Gastroesophageal sphincter (tissue), 4 donors: ENCODE results near the gene HAPSTR1. TPM values are rescaled to one million over a fixed set of nuclear protein-coding genes. Genes with fewer than 3 reads are reported as not detected.

ENCODE experiments used
- ATAC-seq: fragments of 150-250 bp; one replicate; pipeline ENCODE4 v1.9.1; 2016; ENCODE audit warnings: mild to moderate bottlenecking, moderate library complexity
- H3K27ac ChIP-seq, 4 donors: fragments of 200-600 bp; sonication (generic) in 3 of 4; 1 replicate in 3 of 4; 2 replicates in 1 of 4; pipeline ENCODE4 v1.5.1; 2016 to 2019
- H3K27me3 ChIP-seq: fragments of 200-600 bp; sonication (generic); one replicate; pipeline ENCODE4 v1.5.1; 2019
- H3K36me3 ChIP-seq, 2 donors: fragments of 200-600 bp; sonication (generic); one replicate each; pipeline ENCODE4 v1.5.1; 2019; ENCODE audit warnings: control low read depth in 1 of 2
- H3K4me1 ChIP-seq, 3 donors: fragments of 200-600 bp; sonication (generic); 1 replicate in 2 of 3; 2 replicates in 1 of 3; pipeline ENCODE4 v1.5.1; 2016 to 2019; ENCODE audit warnings: control low read depth in 2 of 3
- H3K4me3 ChIP-seq, 2 donors: fragments of 200-600 bp; sonication (generic); one replicate each; pipeline ENCODE4 v1.5.1; 2019; ENCODE audit warnings: mild to moderate bottlenecking in 1 of 2, moderate library complexity in 1 of 2
- H3K9me3 ChIP-seq, 3 donors: fragments of 200-600 bp; sonication (generic); one replicate each; pipeline ENCODE4 v1.5.1; 2017 to 2019; ENCODE audit warnings: control low read depth in 2 of 3
- EP300 ChIP-seq: sonication (generic); formaldehyde crosslinking; IDR thresholded peaks from one replicate; pipeline ENCODE4 v1.6.1; 2017; ENCODE audit warnings: antibody characterized with exemption, mild to moderate bottlenecking
- POLR2A ChIP-seq, 2 donors: fragments of 450-650 bp; IDR thresholded peaks; one replicate each; pipeline ENCODE4 v1.6.1; 2017; ENCODE audit warnings: antibody characterized with exemption in 2 of 2, mild to moderate bottlenecking in 2 of 2, moderate library complexity in 1 of 2
- POLR2AphosphoS5 ChIP-seq: sonication (generic); formaldehyde crosslinking; IDR thresholded peaks from one replicate; pipeline ENCODE4 v1.6.1; 2017; ENCODE audit warnings: antibody characterized with exemption
- WGBS, 2 donors: methylation state at CpG; one replicate each; pipeline ENCODE4 v1.1.5; 2018; ENCODE audit warnings: low coverage in 1 of 2; 5-methylcytosine and 5-hydroxymethylcytosine counted together
- total RNA-seq, 4 donors: library from RNA; depleted of rRNA; stranded (reverse); fragments of >200 nt; gene quantifications; one replicate each; pipeline ENCODE4 v1.1.0, GENCODE V29; 2016
- TF ChIP-seq, protein P1 (sequence below), 4 experiments: fragments of 200-600 bp in 2 of 4; fragments of 450-650 bp in 2 of 4; sonication (generic) in 1 of 4; IDR thresholded peaks; one replicate each; pipeline ENCODE4 v1.5.1; 2017 to 2019; ENCODE audit warnings: antibody characterized with exemption in 4 of 4, mild to moderate bottlenecking in 2 of 4, moderate library complexity in 2 of 4

HAPSTR1 gene
- total RNA-seq, 4 donors from 2014 or later, result 58.9 to 78.3 (median 64.7) TPM

DNA sequence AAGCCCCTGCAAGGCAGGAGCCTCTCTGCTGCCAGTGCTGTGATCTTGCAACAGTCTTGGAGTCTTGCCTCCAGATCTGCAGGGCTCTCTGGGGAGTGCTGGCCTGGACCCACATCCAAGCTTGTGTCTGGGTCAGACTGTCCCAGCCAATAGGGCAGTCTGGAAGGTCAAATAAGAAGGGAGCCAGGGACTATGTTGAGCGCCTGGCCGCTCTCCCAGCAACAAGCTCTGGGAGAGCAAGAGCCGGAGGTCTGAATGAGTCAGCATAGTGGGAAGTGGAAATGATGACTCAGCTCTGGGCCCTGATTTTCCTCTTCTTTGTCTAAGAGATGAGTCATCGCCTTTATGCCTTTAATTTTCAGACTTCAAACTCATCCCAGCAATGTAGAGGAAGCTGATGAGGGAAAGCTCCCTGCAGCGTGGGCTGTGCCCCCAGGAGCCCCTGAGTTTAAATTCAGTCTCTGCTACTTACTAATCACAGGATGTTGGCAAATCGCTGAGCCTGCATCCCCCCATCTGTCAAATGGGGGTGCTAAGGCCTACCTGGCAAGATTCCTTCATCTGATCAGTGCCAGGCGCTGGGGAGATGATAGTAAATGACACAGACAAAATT is 43.6 kb upstream of the HAPSTR1 start:
- ATAC-seq, result peak; percentile 99
- 0% methylated on average over 4 of the region's 7 CpGs; no CpG with 5 or more reads in 1 of the 2 donors for whole genome bisulfite sequencing, 2 donors
- peak overlapping the region; percentile 59 to 74 (median 64) for H3K27ac ChIP-seq

GRCh38 chr16:9048302-9048700 is 43.1 kb upstream of the HAPSTR1 start:
- TF ChIP-seq EP300 (no peak), POLR2A (IDR thresholded peaks at IDR 0.05) (no peak), POLR2AphosphoS5 (no peak)
- TF ChIP-seq, protein P1, sequence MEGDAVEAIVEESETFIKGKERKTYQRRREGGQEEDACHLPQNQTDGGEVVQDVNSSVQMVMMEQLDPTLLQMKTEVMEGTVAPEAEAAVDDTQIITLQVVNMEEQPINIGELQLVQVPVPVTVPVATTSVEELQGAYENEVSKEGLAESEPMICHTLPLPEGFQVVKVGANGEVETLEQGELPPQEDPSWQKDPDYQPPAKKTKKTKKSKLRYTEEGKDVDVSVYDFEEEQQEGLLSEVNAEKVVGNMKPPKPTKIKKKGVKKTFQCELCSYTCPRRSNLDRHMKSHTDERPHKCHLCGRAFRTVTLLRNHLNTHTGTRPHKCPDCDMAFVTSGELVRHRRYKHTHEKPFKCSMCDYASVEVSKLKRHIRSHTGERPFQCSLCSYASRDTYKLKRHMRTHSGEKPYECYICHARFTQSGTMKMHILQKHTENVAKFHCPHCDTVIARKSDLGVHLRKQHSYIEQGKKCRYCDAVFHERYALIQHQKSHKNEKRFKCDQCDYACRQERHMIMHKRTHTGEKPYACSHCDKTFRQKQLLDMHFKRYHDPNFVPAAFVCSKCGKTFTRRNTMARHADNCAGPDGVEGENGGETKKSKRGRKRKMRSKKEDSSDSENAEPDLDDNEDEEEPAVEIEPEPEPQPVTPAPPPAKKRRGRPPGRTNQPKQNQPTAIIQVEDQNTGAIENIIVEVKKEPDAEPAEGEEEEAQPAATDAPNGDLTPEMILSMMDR (IDR thresholded peaks at IDR 0.05), result no peak
- no peak for ATAC-seq

More for the DNA sequence above, 43.6 kb upstream of the HAPSTR1 start:
- Histone ChIP-seq H3K36me3 (no peaks in the 10 kb centered on the region), H3K27me3 (no peaks in the 10 kb centered on the region), H3K4me3 (no peak overlapping the region), H3K9me3 (no peaks in the 10 kb centered on the region), H3K4me1 (peaks cover 2 to 17% (median 11%) of the 10 kb centered on the region in 3 donors)
- TF ChIP-seq POLR2A (IDR thresholded peaks at IDR 0.05), result no peak
- peak; percentile 95 for TF ChIP-seq POLR2AphosphoS5

DNA sequence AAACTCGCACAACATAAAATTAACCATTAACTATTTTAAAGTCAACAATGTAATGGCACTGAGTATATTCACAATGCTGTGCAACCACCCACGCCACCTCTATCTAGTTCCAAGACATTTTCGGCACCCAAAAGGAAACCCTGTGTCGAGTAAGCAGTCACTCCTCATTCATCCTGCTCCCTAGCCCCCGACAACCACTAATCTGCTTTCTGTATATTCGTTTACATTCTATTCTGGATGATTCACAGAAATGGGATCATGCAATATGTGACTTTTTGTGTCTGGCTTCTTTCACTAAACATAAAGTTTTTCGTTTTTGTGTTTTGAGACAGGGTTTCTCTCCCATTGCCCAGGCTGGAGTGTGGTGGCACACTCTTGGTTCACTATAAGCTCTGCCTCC is 42.2 kb upstream of the HAPSTR1 start:
- WGBS, 2 donors, result 61 to 81% methylated on average over 6 to 7 of the region's 7 CpGs
- no peak for ATAC-seq

More at GRCh38 chr16:9048302-9048700, 43.1 kb upstream of the HAPSTR1 start:
- Histone ChIP-seq H3K27ac (peak overlapping the region; percentile 59 to 74 (median 64)), H3K4me3 (no peak overlapping the region), H3K4me1 (peaks cover 2 to 17% (median 11%) of the 10 kb centered on the region in 3 donors), H3K27me3 (no peaks in the 10 kb centered on the region), H3K9me3 (no peaks in the 10 kb centered on the region), H3K36me3 (no peaks in the 10 kb centered on the region)
- 65 to 82% methylated on average over 3 to 4 of the region's 4 CpGs for WGBS, 2 donors

DNA sequence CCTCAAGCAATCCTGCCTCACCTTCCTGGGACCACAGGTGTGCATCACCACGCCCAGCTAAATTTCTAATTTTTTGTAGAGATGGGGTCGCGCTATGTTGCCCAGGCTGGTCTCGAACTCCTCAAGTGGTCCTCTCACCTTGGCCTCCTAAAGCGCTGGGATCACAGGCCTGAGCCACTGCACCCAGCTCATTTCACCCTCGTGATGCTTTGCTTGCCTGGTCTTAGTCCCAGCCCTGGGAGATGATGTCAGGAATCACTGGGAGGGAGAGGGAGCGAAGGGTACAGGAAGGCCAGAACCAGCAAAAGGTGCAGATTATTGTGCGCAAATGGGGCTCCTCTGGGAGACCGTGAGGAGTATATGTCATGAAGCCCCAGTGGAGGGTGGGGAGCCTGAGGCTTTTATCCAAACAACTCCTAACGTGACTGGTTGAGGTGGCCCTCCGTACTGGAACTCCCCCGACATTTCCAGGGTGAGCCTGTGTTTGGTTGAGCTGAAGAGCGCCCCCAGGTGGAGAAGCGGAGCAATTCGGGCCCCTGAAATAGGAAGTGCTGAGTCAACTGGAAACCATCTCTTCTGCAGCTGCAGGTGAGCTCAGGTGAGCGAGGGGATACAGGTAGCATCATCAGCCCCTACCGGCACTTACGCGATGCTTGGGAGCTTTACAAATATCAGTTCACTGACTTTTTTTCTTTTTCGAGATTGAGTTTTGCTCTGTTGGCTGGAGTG is 41.2 kb upstream of the HAPSTR1 start:
- no peaks in the 10 kb centered on the region for H3K27me3 ChIP-seq
- H3K27ac ChIP-seq, result no peak overlapping the region
- no peak overlapping the region for H3K4me3 ChIP-seq
- WGBS, 2 donors, result 53 to 62% methylated on average over 10 to 12 of the region's 20 CpGs
- no peaks in the 10 kb centered on the region for H3K9me3 ChIP-seq
- no peak for ATAC-seq
- no peaks in the 10 kb centered on the region for H3K36me3 ChIP-seq
- TF ChIP-seq EP300 (no peak), POLR2AphosphoS5 (no peak), POLR2A (IDR thresholded peaks at IDR 0.05) (no peak)
- TF ChIP-seq, protein P1 (IDR thresholded peaks at IDR 0.05), result peak in 1 of 4 experiments; percentile 9
- H3K4me1 ChIP-seq, result peaks cover 2 to 17% (median 11%) of the 10 kb centered on the region in 3 donors

More for the DNA sequence above, 42.2 kb upstream of the HAPSTR1 start:
- Histone ChIP-seq H3K36me3 (no peaks in the 10 kb centered on the region), H3K4me1 (peaks cover 2 to 17% (median 11%) of the 10 kb centered on the region in 3 donors), H3K27me3 (no peaks in the 10 kb centered on the region), H3K27ac (no peak overlapping the region), H3K9me3 (no peaks in the 10 kb centered on the region), H3K4me3 (no peak overlapping the region)
- TF ChIP-seq POLR2AphosphoS5 (no peak), EP300 (no peak), POLR2A (IDR thresholded peaks at IDR 0.05) (no peak)
- TF ChIP-seq, protein P1 (IDR thresholded peaks at IDR 0.05), result no peak

DNA sequence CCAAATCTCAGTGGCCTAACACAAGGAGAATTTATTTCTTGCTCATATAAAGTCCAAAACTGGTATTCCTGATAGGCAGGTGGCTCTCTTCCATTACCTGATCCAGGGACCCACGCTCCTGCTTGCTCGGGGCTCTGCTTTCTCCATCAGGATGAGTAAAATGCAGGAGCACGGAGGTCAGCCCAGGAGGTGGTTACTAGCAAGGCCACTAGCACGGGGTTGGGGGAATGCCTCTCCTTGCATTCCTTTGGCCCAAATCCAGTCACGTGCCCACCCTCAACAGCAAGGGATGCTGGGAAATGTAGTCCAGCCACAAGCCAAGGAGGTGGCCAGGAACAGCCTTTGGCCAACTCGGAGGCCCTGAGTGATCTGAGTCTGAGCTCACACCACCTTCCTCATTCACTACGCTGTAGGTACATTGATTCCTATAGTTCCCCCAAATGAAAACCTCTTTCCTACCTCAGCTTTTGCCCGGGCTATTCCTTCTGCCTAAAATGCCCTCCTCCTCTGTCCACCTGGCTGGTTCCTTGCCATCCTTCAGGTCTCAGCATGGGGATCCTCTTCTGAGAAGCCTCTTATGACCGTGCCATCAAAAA is 38.3 kb upstream of the HAPSTR1 start:
- H3K9me3 ChIP-seq, result no peaks in the 10 kb centered on the region
- ATAC-seq, result no peak
- no peaks in the 10 kb centered on the region for H3K36me3 ChIP-seq
- 39 to 41% methylated on average over 4 to 5 of the region's 9 CpGs for whole genome bisulfite sequencing, 2 donors
- H3K27ac ChIP-seq, result no peak overlapping the region
- no peak overlapping the region for H3K4me3 ChIP-seq
- TF ChIP-seq EP300, result no peak
- TF ChIP-seq POLR2AphosphoS5, result no peak
- TF ChIP-seq POLR2A (IDR thresholded peaks at IDR 0.05), result no peak
- TF ChIP-seq, protein P1 (IDR thresholded peaks at IDR 0.05), result no peak
- no peaks in the 10 kb centered on the region for H3K27me3 ChIP-seq
- H3K4me1 ChIP-seq, result peaks cover 1 to 4% (median 2%) of the 10 kb centered on the region in 3 donors
